Esophagus (tissue), 2 donors: Measurements from ENCODE around the gene ARHGAP42. TPM values are rescaled to one million over a fixed set of nuclear protein-coding genes. Genes with fewer than 3 reads are reported as not detected.

Experiments
- H3K27ac ChIP-seq, 2 donors: one replicate each; pipeline ENCODE4 v1.5.1; 2013; ENCODE audit warnings: low read depth in 2 of 2, mild to moderate bottlenecking in 2 of 2, inconsistent platforms in 1 of 2, low read length in 1 of 2, moderate library complexity in 1 of 2
- H3K27me3 ChIP-seq, 2 donors: one replicate each; pipeline ENCODE4 v1.6.1; 2013; ENCODE audit warnings: low read length in 2 of 2, control low read depth in 1 of 2, mild to moderate bottlenecking in 1 of 2; ENCODE audit not compliant: insufficient read depth in 2 of 2, control insufficient read depth in 1 of 2
- H3K36me3 ChIP-seq, 2 donors: one replicate each; pipeline ENCODE4 v1.6.1; 2013; ENCODE audit warnings: low read length in 1 of 2; ENCODE audit not compliant: control insufficient read depth in 2 of 2, insufficient read depth in 2 of 2
- H3K4me1 ChIP-seq, 2 donors: one replicate each; pipeline ENCODE4 v1.6.1; 2013; ENCODE audit warnings: low read length in 1 of 2; ENCODE audit not compliant: control insufficient read depth in 2 of 2, insufficient read depth in 2 of 2
- H3K4me3 ChIP-seq, 2 donors: one replicate each; pipeline ENCODE4 v1.5.1; 2013; ENCODE audit warnings: low read length in 2 of 2, mild to moderate bottlenecking in 2 of 2, low read depth in 1 of 2, moderate library complexity in 1 of 2
- H3K9me3 ChIP-seq, 2 donors: one replicate each; pipeline ENCODE4 v1.6.1; 2013; ENCODE audit warnings: mild to moderate bottlenecking in 2 of 2, low read depth in 1 of 2, low read length in 1 of 2, moderate library complexity in 1 of 2; ENCODE audit not compliant: control insufficient read depth in 2 of 2, insufficient read depth in 1 of 2
- WGBS, 2 donors: extraction: QIAGEN DNeasy Blood & Tissue Kit; methylation state at CpG; one replicate each; pipeline ENCODE4 v1.1.7; 2013; 5-methylcytosine and 5-hydroxymethylcytosine counted together
- polyA plus RNA-seq, 2 donors: library from polyadenylated mRNA; stranded (reverse); fragments of 200-250 nt; gene quantifications; one replicate each; pipeline ENCODE4 v1.2.3, GENCODE V29; 2013
- donor health status: healthy with polysubstance abuse.
- donor health status: Bipolar disorder and iron deficiency.

The ARHGAP42 gene, protein sequence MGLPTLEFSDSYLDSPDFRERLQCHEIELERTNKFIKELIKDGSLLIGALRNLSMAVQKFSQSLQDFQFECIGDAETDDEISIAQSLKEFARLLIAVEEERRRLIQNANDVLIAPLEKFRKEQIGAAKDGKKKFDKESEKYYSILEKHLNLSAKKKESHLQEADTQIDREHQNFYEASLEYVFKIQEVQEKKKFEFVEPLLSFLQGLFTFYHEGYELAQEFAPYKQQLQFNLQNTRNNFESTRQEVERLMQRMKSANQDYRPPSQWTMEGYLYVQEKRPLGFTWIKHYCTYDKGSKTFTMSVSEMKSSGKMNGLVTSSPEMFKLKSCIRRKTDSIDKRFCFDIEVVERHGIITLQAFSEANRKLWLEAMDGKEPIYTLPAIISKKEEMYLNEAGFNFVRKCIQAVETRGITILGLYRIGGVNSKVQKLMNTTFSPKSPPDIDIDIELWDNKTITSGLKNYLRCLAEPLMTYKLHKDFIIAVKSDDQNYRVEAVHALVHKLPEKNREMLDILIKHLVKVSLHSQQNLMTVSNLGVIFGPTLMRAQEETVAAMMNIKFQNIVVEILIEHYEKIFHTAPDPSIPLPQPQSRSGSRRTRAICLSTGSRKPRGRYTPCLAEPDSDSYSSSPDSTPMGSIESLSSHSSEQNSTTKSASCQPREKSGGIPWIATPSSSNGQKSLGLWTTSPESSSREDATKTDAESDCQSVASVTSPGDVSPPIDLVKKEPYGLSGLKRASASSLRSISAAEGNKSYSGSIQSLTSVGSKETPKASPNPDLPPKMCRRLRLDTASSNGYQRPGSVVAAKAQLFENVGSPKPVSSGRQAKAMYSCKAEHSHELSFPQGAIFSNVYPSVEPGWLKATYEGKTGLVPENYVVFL
- polyA plus RNA-seq, result 1 to 10 TPM; 1.0 to 1.2 TPM

DNA sequence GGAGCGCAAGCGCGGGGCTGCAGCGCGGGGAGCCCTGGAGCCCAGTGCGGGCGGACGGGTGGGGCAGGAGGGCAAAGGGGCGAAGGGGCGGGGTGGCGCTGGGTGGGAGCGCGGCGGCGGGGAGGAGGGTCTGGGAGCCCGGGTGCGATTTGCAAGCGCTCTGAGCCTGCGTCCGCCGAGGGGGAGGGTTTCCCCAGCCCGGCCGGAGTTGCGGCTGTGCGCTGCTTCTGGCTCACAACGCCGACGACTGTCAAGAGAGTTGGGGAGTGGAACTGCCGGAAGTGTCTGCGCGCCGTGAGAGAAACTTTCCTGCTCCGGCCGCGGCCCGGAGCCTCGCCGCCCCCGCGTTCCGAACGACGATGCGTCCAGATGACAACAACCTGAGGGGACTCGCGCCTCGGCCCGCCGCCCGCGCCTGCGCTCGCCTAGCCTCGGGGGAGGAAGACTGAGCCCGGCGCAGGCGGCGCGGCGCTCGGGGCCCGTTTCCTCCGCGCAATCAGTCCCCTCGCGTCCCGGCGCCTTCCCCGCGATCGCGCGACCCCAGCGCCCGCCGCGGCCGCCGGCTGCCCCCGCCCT lies at the start of gene ARHGAP42:
Gene ARHGAP42 (plus strand): TSS at position 235 of the 576 bp plus-strand sequence. CDS start 391 bp downstream, outside the sequence.
- Histone ChIP-seq H3K9me3 (no peaks in the 10 kb centered on the region), H3K27ac (peak within 1 kb of the TSS; percentile 52 to 70), H3K27me3 (no peaks in the 10 kb centered on the region), H3K36me3 (no peaks in the 10 kb centered on the region), H3K4me1 (peaks cover 0 to 3% of the 10 kb centered on the region in 2 donors), H3K4me3 (peak within 1 kb of the TSS; percentile 69 to 77)
- 1% methylated on average over 74 to 80 of the region's 80 CpGs for WGBS, 2 donors

- Histone ChIP-seq H3K9me3 (no peaks in the 10 kb centered on the region), H3K27ac (no peak overlapping the region), H3K4me1 (no peaks in the 10 kb centered on the region), H3K4me3 (no peak overlapping the region), H3K36me3 (no peaks in the 10 kb centered on the region), H3K27me3 (no peaks in the 10 kb centered on the region)
- 83 to 84% methylated on average over 10 of the region's 10 CpGs for WGBS, 2 donors
These were observed 49.4 kb upstream of the ARHGAP42 start for GRCh38 chr11:100637706-100638105.

DNA sequence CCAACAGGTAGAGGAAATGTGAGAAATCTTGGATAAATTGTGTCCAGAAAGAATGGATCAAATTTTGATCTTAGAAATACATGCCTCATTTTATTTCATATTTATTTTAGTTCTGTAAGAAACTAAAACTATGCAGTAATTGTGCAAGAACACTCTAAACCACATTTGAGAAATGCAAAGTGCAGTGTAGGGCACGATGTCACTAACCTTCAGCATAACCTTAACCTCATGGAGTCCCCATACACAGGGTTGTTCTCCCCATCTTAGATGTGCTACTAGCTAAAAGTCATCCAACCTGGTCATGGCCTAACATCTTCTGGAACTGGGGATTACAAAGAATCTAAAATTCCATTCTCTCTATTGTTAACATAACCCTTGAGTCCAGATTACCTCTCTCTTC lies 48.4 kb upstream of the ARHGAP42 start:
- no peak overlapping the region for H3K4me3 ChIP-seq
- 83 to 86% methylated on average over 1 of the region's 1 CpG for WGBS, 2 donors
- H3K27ac ChIP-seq, result peak overlapping the region in 1 of 2 donors; percentile 14

DNA sequence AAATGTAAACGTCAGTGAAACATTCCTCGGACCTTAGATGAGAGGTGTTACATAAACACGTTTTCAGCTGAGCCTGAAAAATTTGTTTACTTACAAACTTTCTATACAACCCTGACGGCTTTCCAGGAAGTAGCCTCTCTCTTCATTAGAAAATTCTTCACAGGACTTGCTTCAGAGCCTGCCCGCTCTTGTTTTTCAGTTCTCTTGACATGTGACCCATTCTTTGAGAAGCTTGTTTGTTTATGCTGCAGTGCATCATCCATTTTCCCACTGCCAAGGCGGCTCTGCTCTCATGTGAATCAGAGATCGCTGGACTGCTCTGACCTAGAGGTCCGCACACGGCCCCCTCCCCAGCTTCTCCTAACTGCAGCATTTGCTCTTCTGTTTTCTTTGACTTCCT lies 47.9 kb upstream of the ARHGAP42 start:
- Histone ChIP-seq H3K36me3 (no peaks in the 10 kb centered on the region), H3K4me3 (no peak overlapping the region), H3K27ac (peak overlapping the region in 1 of 2 donors; percentile 14), H3K4me1 (no peaks in the 10 kb centered on the region), H3K27me3 (no peaks in the 10 kb centered on the region), H3K9me3 (no peaks in the 10 kb centered on the region)
- WGBS, 2 donors, result 18 to 21% methylated on average over 9 of the region's 9 CpGs

More for the DNA sequence above, 48.4 kb upstream of the ARHGAP42 start:
- Histone ChIP-seq H3K4me1 (no peaks in the 10 kb centered on the region), H3K36me3 (no peaks in the 10 kb centered on the region), H3K9me3 (no peaks in the 10 kb centered on the region), H3K27me3 (no peaks in the 10 kb centered on the region)

DNA sequence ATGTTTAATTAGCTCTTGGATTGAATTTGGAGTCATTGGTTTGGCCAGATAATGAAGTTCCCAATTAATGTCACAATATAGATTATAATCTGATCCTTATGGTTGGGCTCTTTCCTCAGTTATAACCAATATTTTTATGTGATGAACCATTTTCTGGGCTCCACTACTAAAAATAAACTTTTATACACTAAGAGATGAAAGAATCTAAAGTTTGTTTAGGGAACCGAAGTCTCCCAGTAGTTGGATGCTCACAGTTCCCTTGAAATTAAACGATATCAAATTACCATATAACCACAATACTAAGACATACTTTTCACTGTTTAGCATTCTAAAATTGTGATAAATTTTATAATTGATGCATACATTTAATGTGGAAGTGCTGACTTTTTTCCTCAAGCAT lies 47.0 kb upstream of the ARHGAP42 start:
- Histone ChIP-seq H3K36me3 (no peaks in the 10 kb centered on the region), H3K27me3 (no peaks in the 10 kb centered on the region), H3K27ac (no peak overlapping the region), H3K4me1 (no peaks in the 10 kb centered on the region), H3K9me3 (no peaks in the 10 kb centered on the region), H3K4me3 (no peak overlapping the region)
- WGBS, 2 donors, result 64 to 79% methylated on average over 2 of the region's 2 CpGs

- no peaks in the 10 kb centered on the region for H3K27me3 ChIP-seq
- H3K4me3 ChIP-seq, result no peak overlapping the region
- H3K27ac ChIP-seq, result no peak overlapping the region
- H3K4me1 ChIP-seq, result no peaks in the 10 kb centered on the region
- no peaks in the 10 kb centered on the region for H3K36me3 ChIP-seq
- H3K9me3 ChIP-seq, result no peaks in the 10 kb centered on the region
- 19 to 22% methylated on average over 1 of the region's 1 CpG for WGBS, 2 donors
These were observed 46.4 kb upstream of the ARHGAP42 start for GRCh38 chr11:100640646-100641045.

GRCh38 chr11:100641456-100641855 lies 45.6 kb upstream of the ARHGAP42 start:
- Histone ChIP-seq H3K27me3 (no peaks in the 10 kb centered on the region), H3K4me1 (no peaks in the 10 kb centered on the region), H3K36me3 (no peaks in the 10 kb centered on the region), H3K27ac (no peak overlapping the region), H3K4me3 (no peak overlapping the region), H3K9me3 (no peaks in the 10 kb centered on the region)
- WGBS, 2 donors, result 91 to 93% methylated on average over 5 of the region's 5 CpGs

GRCh38 chr11:100646545-100646944 lies 40.5 kb upstream of the ARHGAP42 start:
- Histone ChIP-seq H3K36me3 (no peaks in the 10 kb centered on the region), H3K4me3 (no peak overlapping the region), H3K27me3 (no peaks in the 10 kb centered on the region), H3K27ac (no peak overlapping the region), H3K9me3 (no peaks in the 10 kb centered on the region), H3K4me1 (no peaks in the 10 kb centered on the region)
- 72 to 74% methylated on average over 2 of the region's 2 CpGs for WGBS, 2 donors

DNA sequence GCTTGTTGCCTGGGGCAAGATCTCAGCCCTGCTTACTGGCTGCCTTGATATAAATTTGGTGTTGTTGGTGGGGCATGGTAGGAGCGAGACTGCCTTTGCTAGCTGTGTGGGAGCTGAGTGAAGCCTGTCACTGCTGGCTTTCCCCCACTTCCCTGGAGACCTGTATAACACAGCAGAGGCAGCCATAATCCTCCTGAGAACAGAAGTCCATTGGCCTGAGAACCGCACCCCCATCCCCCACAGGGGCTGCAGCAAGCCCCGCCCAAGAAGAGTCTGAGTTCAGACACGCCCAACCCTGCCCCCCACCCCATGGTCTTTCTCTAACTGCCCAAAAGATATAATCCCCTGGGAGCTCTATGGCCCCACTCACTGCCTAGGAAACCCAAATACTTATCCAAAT lies 39.2 kb upstream of the ARHGAP42 start:
- Histone ChIP-seq H3K9me3 (no peaks in the 10 kb centered on the region), H3K4me3 (no peak overlapping the region), H3K27ac (no peak overlapping the region), H3K4me1 (no peaks in the 10 kb centered on the region), H3K27me3 (no peaks in the 10 kb centered on the region), H3K36me3 (no peaks in the 10 kb centered on the region)
- WGBS, 2 donors, result 83 to 88% methylated on average over 4 of the region's 4 CpGs
